Activated naive CD8-positive, alpha-beta T cell treated with anti-CD3 and anti-CD28 coated beads, Interleukin-2, amount 50 U/mL, for 16 hours (primary cell): ENCODE measurements around the gene PLEKHM2.

ENCODE experiments used
- DNase-seq: peaks from one replicate; pipeline ENCODE4 v3.0.0-alpha.2; 2020; ENCODE audit warnings: low read depth, low spot score

Gene PLEKHM2

GRCh38 chr1:15758343-15758931, 74.3 kb downstream of the PLEKHM2 start, which contains the start of gene FBLIM1:
TSS of gene FBLIM1 (plus strand) at chr1:15758795. CDS start at chr1:15764984, 6,189 bp downstream.
- no peak for DNase-seq

GRCh38 chr1:15758953-15759661, 75.0 kb downstream of the PLEKHM2 start:
- DNase-seq, result no peak

- no peak for DNase-seq
Observed at GRCh38 chr1:15760520-15761211, 76.5 kb downstream of the PLEKHM2 start.

GRCh38 chr1:15761366-15762128, 77.4 kb downstream of the PLEKHM2 start:
- no peak for DNase-seq

GRCh38 chr1:15762546-15762945, 78.4 kb downstream of the PLEKHM2 start:
- no peak for DNase-seq

GRCh38 chr1:15764269-15764764, 80.2 kb downstream of the PLEKHM2 start:
- no peak for DNase-seq

GRCh38 chr1:15764890-15765289, 80.8 kb downstream of the PLEKHM2 start:
- DNase-seq, result no peak

GRCh38 chr1:15765495-15766194, 81.5 kb downstream of the PLEKHM2 start:
- no peak for DNase-seq

- no peak for DNase-seq
Observed at GRCh38 chr1:15767941-15768340, 83.8 kb downstream of the PLEKHM2 start.

- no peak for DNase-seq
Observed at GRCh38 chr1:15768388-15768787, 84.3 kb downstream of the PLEKHM2 start.

- no peak for DNase-seq
Observed at GRCh38 chr1:15770313-15770962, 86.3 kb downstream of the PLEKHM2 start.

GRCh38 chr1:15771836-15772515, 87.9 kb downstream of the PLEKHM2 start:
- DNase-seq, result no peak

GRCh38 chr1:15775706-15776105, 91.6 kb downstream of the PLEKHM2 start:
- no peak for DNase-seq

- no peak for DNase-seq
Observed at GRCh38 chr1:15777909-15778707, 94.0 kb downstream of the PLEKHM2 start.
